ENCODE data around the gene SLC17A9. TPM values are rescaled to one million over a fixed set of nuclear protein-coding genes. Genes with fewer than 3 reads are reported as not detected.

The SLC17A9 gene
- total and polyA plus RNA-seq, 2 experiments from 2014 or later: 32.0 to 39.3 TPM

DNA sequence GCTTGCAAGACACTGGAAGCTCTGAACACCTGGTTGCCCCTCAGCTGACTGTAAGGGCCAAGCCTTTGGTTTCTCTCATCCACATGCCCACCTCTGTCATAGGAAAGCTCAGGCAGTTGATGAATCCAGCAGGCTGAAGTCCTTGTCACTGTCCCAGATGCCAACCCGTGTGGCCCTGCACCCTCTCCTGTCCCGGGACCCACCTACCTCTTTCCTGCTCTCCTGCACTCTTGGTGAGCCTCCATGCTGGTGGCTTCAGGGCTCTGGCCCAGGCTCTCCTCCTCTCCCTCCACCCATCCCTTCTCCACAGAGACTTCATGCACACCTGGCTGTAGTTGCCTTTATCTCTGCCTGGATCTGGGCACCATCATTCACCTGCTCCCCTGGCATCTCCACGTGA is 18.5 kb upstream of the SLC17A9 start:
- DNase-seq (ENCODE audit: low spot score) (no peak), ATAC-seq (no peak)
- H3K9me2 ChIP-seq (ENCODE audit: insufficient read depth): no peaks in the 10 kb centered on the region
- peaks cover 26% of the 10 kb centered on the region for H3K36me3 ChIP-seq (ENCODE audit: insufficient read depth)
- Mint-ChIP-seq H3K36me3 (ENCODE audit: low read depth) (peaks cover 13% of the 10 kb centered on the region), H3K4me1 (peaks cover 26% of the 10 kb centered on the region), H3K9me3 (peaks cover 3% of the 10 kb centered on the region; the same call in 1 of the 3 replicates), H3K27ac (no peak overlapping the region), H3K4me3 (no peak overlapping the region), H3K27me3 (ENCODE audit: insufficient read depth, low read depth, poor library complexity) (peaks cover 19% of the 10 kb centered on the region)
- peak overlapping the region; percentile 94 for H3K27ac ChIP-seq (ENCODE audit: low read depth)
- peaks cover 89% of the 10 kb centered on the region for H3K79me2 ChIP-seq (replicated peaks; ENCODE audit: insufficient read depth)
- peaks cover 70% of the 10 kb centered on the region for H3K4me1 ChIP-seq (ENCODE audit: insufficient read depth)
- TF ChIP-seq EZH2phosphoT487 (IDR thresholded peaks at IDR 0.05; ENCODE audit: unreplicated experiment): no peak
- no peak for TF ChIP-seq ZNF114 (CRISPR knock-in tag; IDR thresholded peaks at IDR 0.05)
- TF ChIP-seq ZNF462 (CRISPR knock-in tag; IDR thresholded peaks at IDR 0.05): no peak
- no peak for TF ChIP-seq REST (IDR thresholded peaks at IDR 0.05; ENCODE audit: unreplicated experiment)
- no peak for TF ChIP-seq ETS1 (IDR thresholded peaks at IDR 0.05)
- no peak for TF ChIP-seq POLR2AphosphoS5 (IDR thresholded peaks at IDR 0.05; ENCODE audit: low read depth)
- TF ChIP-seq ZNF331 (CRISPR knock-in tag; IDR thresholded peaks at IDR 0.05; ENCODE audit: low read depth): no peak
- TF ChIP-seq CTCF (conservative IDR thresholded peaks at IDR 0.05; ENCODE audit: low read depth in 2 of 2): no peak
- no peak for TF ChIP-seq EZH2 (IDR thresholded peaks at IDR 0.05; ENCODE audit: low read depth, unreplicated experiment)
- no peak for TF ChIP-seq NANOG (IDR thresholded peaks at IDR 0.05; ENCODE audit: borderline replicate concordance)
- no peak for TF ChIP-seq JUNB (IDR thresholded peaks at IDR 0.05; ENCODE audit: unreplicated experiment)
- no peak for TF ChIP-seq CREB1 (CRISPR knock-in tag; IDR thresholded peaks at IDR 0.05; ENCODE audit: low read depth)
- no peak for TF ChIP-seq STAT1 (IDR thresholded peaks at IDR 0.05; ENCODE audit: unreplicated experiment)
- H4K20me1 ChIP-seq (replicated peaks; ENCODE audit: insufficient read depth): peaks cover 47% of the 10 kb centered on the region
- peaks cover 49% of the 10 kb centered on the region for H3F3A ChIP-seq (replicated peaks; ENCODE audit: low read depth)
- H3K4me3 ChIP-seq: peak overlapping the region; percentile 100
- H3K4me2 ChIP-seq: peak overlapping the region; percentile 97
- no peak overlapping the region for H2AFZ ChIP-seq
- H3K27me3 ChIP-seq (ENCODE audit: insufficient read depth): no peaks in the 10 kb centered on the region
